Activated CD4-positive, alpha-beta T cell treated with anti-CD3 and anti-CD28 coated beads, Interleukin-2, Interleukin-4, amounts not matched to agents 100 ng/mL and 50 ng/mL, durations not matched to agents 16 hours and 8 hours (primary cell): ENCODE data around the gene NFIA.

Experiments
- DNase-seq: peaks from one replicate; pipeline ENCODE4 v3.0.0-alpha.2; 2020; ENCODE audit warnings: low spot score

NFIA gene

GRCh38 chr1:61299463-61299862 lies 217.1 kb downstream of the NFIA start:
- DNase-seq = no peak

GRCh38 chr1:61300899-61301298 lies 218.5 kb downstream of the NFIA start:
- no peak for DNase-seq

- DNase-seq = peak; percentile 79
Observed at GRCh38 chr1:61301824-61302657, 219.7 kb downstream of the NFIA start.

- DNase-seq = no peak
Observed at GRCh38 chr1:61307422-61308142, 225.2 kb downstream of the NFIA start.

- DNase-seq = no peak
Observed at GRCh38 chr1:61310057-61310456, 227.7 kb downstream of the NFIA start.

GRCh38 chr1:61310538-61310937 lies 228.2 kb downstream of the NFIA start:
- no peak for DNase-seq

- DNase-seq = no peak
Observed at GRCh38 chr1:61313906-61314422, 231.6 kb downstream of the NFIA start.

- DNase-seq = no peak
Observed at GRCh38 chr1:61315011-61315410, 232.7 kb downstream of the NFIA start.

- no peak for DNase-seq
Observed at GRCh38 chr1:61316493-61316892, 234.1 kb downstream of the NFIA start.

GRCh38 chr1:61318319-61319125 lies 236.2 kb downstream of the NFIA start:
- DNase-seq = peak; percentile 90

GRCh38 chr1:61320575-61320974 lies 238.2 kb downstream of the NFIA start:
- DNase-seq = no peak

GRCh38 chr1:61322008-61322744 lies 239.8 kb downstream of the NFIA start:
- DNase-seq = no peak

- no peak for DNase-seq
Observed at GRCh38 chr1:61322769-61323168, 240.4 kb downstream of the NFIA start.

- DNase-seq = no peak
Observed at GRCh38 chr1:61323681-61324328, 241.4 kb downstream of the NFIA start.

- no peak for DNase-seq
Observed at GRCh38 chr1:61326713-61327112, 244.4 kb downstream of the NFIA start.

GRCh38 chr1:61327436-61327835 lies 245.1 kb downstream of the NFIA start:
- no peak for DNase-seq

GRCh38 chr1:61329556-61329955 lies 247.2 kb downstream of the NFIA start:
- DNase-seq = no peak

GRCh38 chr1:61330018-61330417 lies 247.7 kb downstream of the NFIA start:
- no peak for DNase-seq

- no peak for DNase-seq
Observed at GRCh38 chr1:61330571-61330970, 248.2 kb downstream of the NFIA start.

- peak; percentile 86 for DNase-seq
Observed at GRCh38 chr1:61332196-61332753, 249.9 kb downstream of the NFIA start.

GRCh38 chr1:61332796-61333195 lies 250.4 kb downstream of the NFIA start:
- DNase-seq = no peak
